Peyer's patch (tissue), 4 donors: ENCODE data around the gene MYL6B.

Experiments used
- CTCF ChIP-seq, 6 experiments: fragments of 450-650 bp in 4 of 6; fragments of 200-600 bp in 2 of 6; sonication (generic) in 1 of 6; IDR thresholded peaks; one replicate each; pipeline ENCODE4 v1.5.1; 2017 to 2019; ENCODE audit warnings: antibody characterized with exemption in 6 of 6, mild to moderate bottlenecking in 3 of 6, moderate library complexity in 1 of 6
- POLR2A ChIP-seq, 2 donors: fragments of 450-650 bp; IDR thresholded peaks; one replicate each; pipeline ENCODE4 v1.5.1; 2017; ENCODE audit warnings: antibody characterized with exemption in 2 of 2, mild to moderate bottlenecking in 2 of 2, moderate library complexity in 2 of 2

- TF ChIP-seq CTCF (IDR thresholded peaks at IDR 0.05) (no peak), POLR2A (IDR thresholded peaks at IDR 0.05) (no peak)
These were observed 40.2 kb downstream of the MYL6B start for GRCh38 chr12:56192582-56192981.
